ENCODE results near the gene MTRF1L.
"Not testable (repeated sequence)": the region's sequence is repeated elsewhere in the genome, so short reads cannot be mapped to it uniquely, and the experiment has no call there.

GRCh38 chr6:153000790-153001189, 1.7 kb downstream of the MTRF1L start:
- TF ChIP-seq, protein P1, sequence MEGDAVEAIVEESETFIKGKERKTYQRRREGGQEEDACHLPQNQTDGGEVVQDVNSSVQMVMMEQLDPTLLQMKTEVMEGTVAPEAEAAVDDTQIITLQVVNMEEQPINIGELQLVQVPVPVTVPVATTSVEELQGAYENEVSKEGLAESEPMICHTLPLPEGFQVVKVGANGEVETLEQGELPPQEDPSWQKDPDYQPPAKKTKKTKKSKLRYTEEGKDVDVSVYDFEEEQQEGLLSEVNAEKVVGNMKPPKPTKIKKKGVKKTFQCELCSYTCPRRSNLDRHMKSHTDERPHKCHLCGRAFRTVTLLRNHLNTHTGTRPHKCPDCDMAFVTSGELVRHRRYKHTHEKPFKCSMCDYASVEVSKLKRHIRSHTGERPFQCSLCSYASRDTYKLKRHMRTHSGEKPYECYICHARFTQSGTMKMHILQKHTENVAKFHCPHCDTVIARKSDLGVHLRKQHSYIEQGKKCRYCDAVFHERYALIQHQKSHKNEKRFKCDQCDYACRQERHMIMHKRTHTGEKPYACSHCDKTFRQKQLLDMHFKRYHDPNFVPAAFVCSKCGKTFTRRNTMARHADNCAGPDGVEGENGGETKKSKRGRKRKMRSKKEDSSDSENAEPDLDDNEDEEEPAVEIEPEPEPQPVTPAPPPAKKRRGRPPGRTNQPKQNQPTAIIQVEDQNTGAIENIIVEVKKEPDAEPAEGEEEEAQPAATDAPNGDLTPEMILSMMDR (IDR thresholded peaks at IDR 0.05; ENCODE audit: insufficient read depth, low read length, poor library complexity, severe bottlenecking), result not testable (repeated sequence)
- TF ChIP-seq EZH2phosphoT487 (conservative IDR thresholded peaks at IDR 0.05; ENCODE audit: low read length), result not testable (repeated sequence)

All from SU-DHL-6 (cell line).